ENCODE results near the gene TMEM101. TPM values are rescaled to one million over a fixed set of nuclear protein-coding genes. Genes with fewer than 3 reads are reported as not detected.

The TMEM101 gene
- polyA plus RNA-seq, 1 of the 3 experiments (the other 2 are of a cell fraction) = 62.9 TPM

DNA sequence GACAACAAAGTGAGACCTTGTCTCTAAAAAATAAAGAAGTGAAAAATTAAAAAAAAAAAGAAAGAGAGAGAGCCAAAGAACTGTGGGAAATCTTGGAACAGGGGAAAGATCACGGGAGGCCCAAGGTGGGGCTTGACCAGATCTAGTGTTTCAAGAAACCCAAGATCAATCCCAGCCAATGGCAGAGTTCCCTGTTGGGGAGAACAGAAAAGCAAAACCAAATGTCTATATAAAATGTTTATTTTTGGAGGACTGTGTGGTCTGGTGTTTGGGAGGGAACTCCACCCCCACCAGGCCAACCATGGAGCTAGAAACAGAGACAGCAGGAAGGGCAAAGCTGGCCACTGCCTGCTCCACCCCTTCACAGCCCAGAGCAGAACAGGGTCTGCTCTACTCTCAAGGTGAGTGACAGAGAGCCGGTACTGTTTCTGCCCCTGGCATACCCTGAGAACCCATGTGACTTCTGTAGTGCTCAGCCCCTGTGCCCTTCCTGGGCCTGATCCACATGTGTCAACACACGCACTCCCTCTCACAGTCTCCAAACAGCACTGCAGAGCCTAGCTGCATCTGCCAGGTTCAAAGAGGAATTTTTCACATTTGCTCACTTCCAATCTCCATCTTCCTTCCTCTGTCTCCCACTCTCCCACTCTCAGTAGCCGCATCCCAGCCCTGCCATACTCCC, 3.7 kb downstream of the TMEM101 start (continued):
- no peak for TF ChIP-seq PBX3 (IDR thresholded peaks at IDR 0.05)
- TF ChIP-seq GABPA (IDR thresholded peaks at IDR 0.05; ENCODE audit: low read depth) = no peak
- TF ChIP-seq, protein P1, sequence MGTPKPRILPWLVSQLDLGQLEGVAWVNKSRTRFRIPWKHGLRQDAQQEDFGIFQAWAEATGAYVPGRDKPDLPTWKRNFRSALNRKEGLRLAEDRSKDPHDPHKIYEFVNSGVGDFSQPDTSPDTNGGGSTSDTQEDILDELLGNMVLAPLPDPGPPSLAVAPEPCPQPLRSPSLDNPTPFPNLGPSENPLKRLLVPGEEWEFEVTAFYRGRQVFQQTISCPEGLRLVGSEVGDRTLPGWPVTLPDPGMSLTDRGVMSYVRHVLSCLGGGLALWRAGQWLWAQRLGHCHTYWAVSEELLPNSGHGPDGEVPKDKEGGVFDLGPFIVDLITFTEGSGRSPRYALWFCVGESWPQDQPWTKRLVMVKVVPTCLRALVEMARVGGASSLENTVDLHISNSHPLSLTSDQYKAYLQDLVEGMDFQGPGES (IDR thresholded peaks at IDR 0.05; ENCODE audit: low read depth, low read length) = no peak
- no peak for TF ChIP-seq EZH2phosphoT487 (IDR thresholded peaks at IDR 0.05; ENCODE audit: borderline replicate concordance, low read depth)
- no peak for TF ChIP-seq MEF2A (IDR thresholded peaks at IDR 0.05; ENCODE audit: borderline replicate concordance, low read depth)
- TF ChIP-seq YY1 (IDR thresholded peaks at IDR 0.05; ENCODE audit: low read depth) = no peak
- TF ChIP-seq NFIC (IDR thresholded peaks at IDR 0.05; ENCODE audit: borderline replicate concordance) = no peak
- TF ChIP-seq USF1 (IDR thresholded peaks at IDR 0.05; ENCODE audit: borderline replicate concordance, low read depth) = no peak
- TF ChIP-seq FOXJ3 (CRISPR knock-in tag; IDR thresholded peaks at IDR 0.05) = no peak
- TF ChIP-seq ZBTB33 (IDR thresholded peaks at IDR 0.05; ENCODE audit: borderline replicate concordance, low read depth) = no peak
- no peak for TF ChIP-seq POLR2AphosphoS5 (IDR thresholded peaks at IDR 0.05; ENCODE audit: low read depth, low read length)

GRCh38 chr17:44008205-44008909, 6.4 kb downstream of the TMEM101 start:
- CTCF ChIA-PET = interaction anchor here (0.9 to 31.1 kb wide), 17 partner anchors 11 to 130 kb away, joined by 3 to 638 read pairs (median 4); partner anchors contain the start of genes HDAC5, MPP2 and PPY
- peaks cover 28% of the 10 kb centered on the region; the same call in 1 of the 2 replicates for H3K79me2 ChIP-seq (ENCODE audit: insufficient read depth)
- no peaks in the 10 kb centered on the region for H3K9me2 ChIP-seq
- H3K4me1 ChIP-seq (ENCODE audit: control insufficient read depth in 1 of 2, insufficient read depth in 2 of 2, low read depth in 1 of 2, low read length in 1 of 2) = peaks cover 8 to 60% of the 10 kb centered on the region in 2 experiments; a peak in 2 of 4 replicates
- H3K27ac ChIP-seq (ENCODE audit: low read depth in 2 of 2, low read length in 1 of 2) = peak overlapping the region in 1 of 2 experiments; percentile 57; a peak in 1 of 4 replicates
- no peaks in the 10 kb centered on the region for H3K27me3 ChIP-seq (ENCODE audit: insufficient read depth)
- H3F3A ChIP-seq (replicated peaks; ENCODE audit: insufficient read depth) = peaks cover 9% of the 10 kb centered on the region
- H3K4me2 ChIP-seq = peak overlapping the region; percentile 90
- H3K36me3 ChIP-seq (replicated peaks in 1 of 2; ENCODE audit: control insufficient read depth in 1 of 2, insufficient read depth in 2 of 2, low read length in 1 of 2) = peaks cover 0 to 14% of the 10 kb centered on the region in 2 experiments
- no peaks in the 10 kb centered on the region for H3K9me3 ChIP-seq
- POLR2A ChIA-PET = no interaction called here
- H3K9ac ChIP-seq = peak overlapping the region; percentile 78; the same call in 1 of the 2 replicates
- H4K20me1 ChIP-seq (ENCODE audit: insufficient read depth) = no peaks in the 10 kb centered on the region
- peak overlapping the region; percentile 80 to 90 for H3K4me3 ChIP-seq (ENCODE audit: low read depth in 2 of 2, low read length in 1 of 2)
- WGBS (ENCODE audit: low lambda C conversion rate) = 93% methylated on average over 3 of the region's 6 CpGs
- DNase-seq = no peak
- no peak overlapping the region for H2AFZ ChIP-seq (ENCODE audit: low read depth)
- TF ChIP-seq FOXM1 (IDR thresholded peaks at IDR 0.05; ENCODE audit: low read depth) = no peak
- no peak for TF ChIP-seq GATA2 (CRISPR knock-in tag; IDR thresholded peaks at IDR 0.05)
- TF ChIP-seq ZBTB33 (IDR thresholded peaks at IDR 0.05; ENCODE audit: borderline replicate concordance, low read depth) = no peak
- TF ChIP-seq MXI1 (IDR thresholded peaks at IDR 0.05; ENCODE audit: low read depth, low read length) = no peak
- no peak for TF ChIP-seq EZH2phosphoT487 (IDR thresholded peaks at IDR 0.05; ENCODE audit: borderline replicate concordance, low read depth)
- TF ChIP-seq, protein P2, sequence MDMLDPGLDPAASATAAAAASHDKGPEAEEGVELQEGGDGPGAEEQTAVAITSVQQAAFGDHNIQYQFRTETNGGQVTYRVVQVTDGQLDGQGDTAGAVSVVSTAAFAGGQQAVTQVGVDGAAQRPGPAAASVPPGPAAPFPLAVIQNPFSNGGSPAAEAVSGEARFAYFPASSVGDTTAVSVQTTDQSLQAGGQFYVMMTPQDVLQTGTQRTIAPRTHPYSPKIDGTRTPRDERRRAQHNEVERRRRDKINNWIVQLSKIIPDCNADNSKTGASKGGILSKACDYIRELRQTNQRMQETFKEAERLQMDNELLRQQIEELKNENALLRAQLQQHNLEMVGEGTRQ (IDR thresholded peaks at IDR 0.05; ENCODE audit: borderline replicate concordance, low read depth, low read length) = no peak
- TF ChIP-seq YY1 (IDR thresholded peaks at IDR 0.05; ENCODE audit: low read depth) = no peak
- TF ChIP-seq SIN3A (IDR thresholded peaks at IDR 0.05; ENCODE audit: borderline replicate concordance, low read depth, low read length) = no peak
- TF ChIP-seq NFIC (IDR thresholded peaks at IDR 0.05; ENCODE audit: borderline replicate concordance) = no peak
- TF ChIP-seq TAF1 (IDR thresholded peaks at IDR 0.05; ENCODE audit: borderline replicate concordance, low read depth, low read length) = no peak

Measured in SK-N-SH (cell line).